Measurements from ENCODE around the gene NDRG4.

NDRG4 gene

GRCh38 chr16:58499615-58500351, at the start of gene NDRG4:
Gene NDRG4, plus strand, starts transcription at chr16:58500143. Its CDS starts 106 bp downstream, at chr16:58500249.
- in situ Hi-C loops (cut with MboI; ENCODE audit: low sequenced_read_pairs) = no loop called here

GRCh38 chr16:58450590-58450989, 49.4 kb upstream of the NDRG4 start:
- in situ Hi-C loops (cut with MboI; ENCODE audit: low sequenced_read_pairs) = no loop called here

DNA sequence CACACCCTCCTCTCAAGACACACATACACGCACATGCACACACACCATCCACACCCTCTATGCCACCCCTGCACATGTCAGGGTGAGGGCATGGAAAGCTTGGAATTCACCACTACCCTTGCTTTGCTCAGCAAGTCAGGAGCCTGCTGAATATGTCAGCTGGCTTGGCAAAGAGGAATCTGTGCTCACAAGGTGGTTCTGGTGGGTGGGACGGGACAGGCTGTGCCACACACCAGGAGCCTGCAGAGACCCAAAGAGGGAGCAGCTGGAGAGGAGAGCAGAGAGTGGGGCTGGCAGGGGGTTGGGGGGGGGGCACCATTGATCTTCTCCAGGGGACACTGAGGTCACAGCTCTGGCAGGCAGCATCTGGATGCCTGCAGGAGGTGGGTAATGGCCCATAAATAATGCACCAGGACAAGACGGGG, 48.7 kb upstream of the NDRG4 start:
- in situ Hi-C loops (cut with MboI; ENCODE audit: low sequenced_read_pairs) = no loop called here

- in situ Hi-C loops (cut with MboI; ENCODE audit: low sequenced_read_pairs) = no loop called here
Measured at GRCh38 chr16:58451945-58452401, 48.0 kb upstream of the NDRG4 start.

DNA sequence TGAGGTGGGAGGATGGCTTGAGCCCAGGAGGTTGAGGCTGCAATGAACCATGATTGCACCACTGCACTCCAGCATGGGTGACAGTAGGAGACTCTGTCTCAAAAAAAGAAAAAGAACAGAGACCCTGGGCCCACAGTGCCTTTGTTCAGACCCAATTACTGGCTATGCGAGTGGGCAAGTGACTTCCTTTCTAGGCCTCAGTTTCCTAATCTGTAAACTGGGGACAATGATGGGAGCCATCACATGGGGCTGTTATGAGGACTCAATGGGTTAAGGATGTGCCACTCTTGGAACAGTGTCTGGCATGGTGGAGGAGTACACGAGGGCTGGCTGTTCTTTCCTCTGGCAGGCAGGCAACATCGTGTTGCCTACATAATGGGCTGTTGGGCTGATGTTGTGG, 47.3 kb upstream of the NDRG4 start:
- in situ Hi-C loops (cut with MboI; ENCODE audit: low sequenced_read_pairs) = no loop called here

- in situ Hi-C loops (cut with MboI; ENCODE audit: low sequenced_read_pairs) = no loop called here
Measured at GRCh38 chr16:58454178-58454577, 45.8 kb upstream of the NDRG4 start.

- in situ Hi-C loops (cut with MboI; ENCODE audit: low sequenced_read_pairs) = no loop called here
Measured at GRCh38 chr16:58454856-58455255, 45.1 kb upstream of the NDRG4 start.

DNA sequence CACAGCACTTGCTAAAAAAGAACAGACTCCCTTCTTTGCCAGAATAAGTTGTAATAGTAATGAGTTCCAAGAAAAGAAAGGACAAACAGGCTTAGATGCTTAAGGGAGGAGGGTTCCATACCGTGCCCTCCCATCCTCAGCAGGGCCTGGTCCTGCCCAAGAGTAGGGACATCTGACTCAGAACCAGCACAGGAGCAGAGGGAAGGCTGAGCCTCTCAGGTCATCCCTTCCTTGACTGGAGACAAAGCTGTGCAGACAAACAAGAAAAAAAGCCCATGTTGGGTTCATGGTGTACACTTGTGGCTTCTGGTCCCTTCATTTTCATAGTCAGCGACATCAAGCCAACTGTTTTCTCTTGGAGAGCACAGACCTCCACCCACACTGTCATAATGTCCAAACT, 44.2 kb upstream of the NDRG4 start:
- in situ Hi-C loops (cut with MboI; ENCODE audit: low sequenced_read_pairs) = no loop called here

GRCh38 chr16:58456193-58456592, 43.8 kb upstream of the NDRG4 start:
- in situ Hi-C loops (cut with MboI; ENCODE audit: low sequenced_read_pairs) = no loop called here

- in situ Hi-C loops (cut with MboI; ENCODE audit: low sequenced_read_pairs) = no loop called here
Measured at GRCh38 chr16:58458606-58459343, 41.2 kb upstream of the NDRG4 start.

- in situ Hi-C loops (cut with MboI; ENCODE audit: low sequenced_read_pairs) = no loop called here
Measured at GRCh38 chr16:58459344-58460218, 40.4 kb upstream of the NDRG4 start.

- in situ Hi-C loops (cut with MboI; ENCODE audit: low sequenced_read_pairs) = no loop called here
Measured at GRCh38 chr16:58460219-58460610, 39.7 kb upstream of the NDRG4 start.

DNA sequence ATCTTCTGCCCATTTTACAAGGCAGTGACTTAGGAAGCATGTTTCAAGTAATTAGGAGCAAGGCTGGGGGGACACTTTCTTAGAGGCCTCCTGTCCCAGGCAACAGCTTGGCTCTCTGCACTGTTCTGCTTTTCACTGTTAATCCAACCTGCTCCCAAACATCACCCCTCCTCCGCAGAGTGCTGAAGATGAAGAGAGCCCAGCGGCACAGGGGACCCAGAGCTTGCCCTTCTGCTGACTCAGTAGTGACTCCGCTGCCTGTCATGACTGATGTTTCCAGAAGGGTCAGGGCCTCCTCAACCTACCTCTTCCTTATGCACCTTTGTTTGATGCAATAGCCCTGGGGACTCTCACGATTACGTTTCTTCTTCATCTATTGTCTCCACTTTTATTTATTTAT, 38.9 kb upstream of the NDRG4 start:
- in situ Hi-C loops (cut with MboI; ENCODE audit: low sequenced_read_pairs) = no loop called here

GRCh38 chr16:58461640-58462039, 38.3 kb upstream of the NDRG4 start:
- in situ Hi-C loops (cut with MboI; ENCODE audit: low sequenced_read_pairs) = no loop called here

DNA sequence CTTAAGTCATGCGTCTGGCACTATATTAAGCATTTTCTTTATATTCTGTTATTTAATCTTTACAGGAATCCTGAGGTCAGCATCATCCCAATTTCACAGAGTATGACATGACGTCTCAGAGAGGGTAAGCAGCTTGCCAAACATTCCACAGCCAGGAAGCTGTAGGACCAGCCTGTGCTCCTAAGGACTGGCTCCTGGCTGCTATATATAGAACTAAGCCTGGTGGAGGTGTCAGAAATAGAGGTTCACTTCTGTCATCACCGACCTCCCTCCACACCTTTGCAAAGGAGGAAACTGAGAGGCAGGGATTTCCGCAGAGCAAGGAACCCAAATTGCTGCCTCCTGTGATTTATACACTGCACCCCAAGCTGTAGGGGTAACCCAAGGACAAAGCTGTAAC, 37.9 kb upstream of the NDRG4 start:
- in situ Hi-C loops (cut with MboI; ENCODE audit: low sequenced_read_pairs) = no loop called here

DNA sequence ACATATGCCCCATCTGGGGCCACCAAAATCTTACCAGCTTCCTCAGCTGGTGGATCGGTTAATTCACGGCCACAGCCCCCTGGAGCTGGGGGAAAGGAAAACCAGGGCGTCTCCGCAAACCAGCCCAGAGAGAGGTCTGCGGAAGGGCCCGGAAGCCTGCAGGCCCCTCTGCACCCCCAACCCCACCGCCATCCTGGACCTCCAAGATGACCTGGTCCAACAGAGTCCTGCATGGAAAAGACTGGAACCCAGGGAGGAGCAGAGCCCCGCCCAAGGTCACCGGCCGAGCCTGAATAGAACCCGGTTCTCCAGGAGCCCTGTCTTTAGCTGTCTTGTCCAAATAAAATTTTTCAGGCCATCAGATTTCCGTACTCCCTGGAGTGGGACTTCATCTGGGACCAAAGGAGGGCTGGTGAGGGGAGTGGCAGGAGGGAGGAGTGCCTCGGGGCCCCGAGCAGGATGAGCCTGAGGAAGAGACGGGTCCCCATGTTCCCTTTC, 37.4 kb upstream of the NDRG4 start:
- in situ Hi-C loops (cut with MboI; ENCODE audit: low sequenced_read_pairs) = no loop called here

- in situ Hi-C loops (cut with MboI; ENCODE audit: low sequenced_read_pairs) = no loop called here
Measured at GRCh38 chr16:58462997-58463941, 36.7 kb upstream of the NDRG4 start.

GRCh38 chr16:58464047-58464915, 35.7 kb upstream of the NDRG4 start:
- in situ Hi-C loops (cut with MboI; ENCODE audit: low sequenced_read_pairs) = no loop called here
